Progenitor cell of endocrine pancreas (in vitro differentiated cells): ENCODE measurements around the gene PLCL1. TPM values are rescaled to one million over a fixed set of nuclear protein-coding genes. Genes with fewer than 3 reads are reported as not detected.

Experiments used
- DNase-seq: peaks from one replicate; pipeline ENCODE4 v3.0.0; 2021; ENCODE audit warnings: low spot score; ENCODE audit not compliant: unreplicated experiment
- H3K27ac Mint-ChIP-seq: 2 replicates; pipeline ENCODE4 v1.8.0; 2021; ENCODE audit warnings: mild to moderate bottlenecking, moderate library complexity, mixed read lengths
- H3K27me3 Mint-ChIP-seq: 2 replicates; pipeline ENCODE4 v1.8.0; 2021; ENCODE audit warnings: mixed read lengths
- H3K36me3 Mint-ChIP-seq: 2 replicates; pipeline ENCODE4 v1.8.0; 2022; ENCODE audit warnings: mixed read lengths; ENCODE audit not compliant: insufficient read depth
- H3K4me1 Mint-ChIP-seq: 2 replicates; pipeline ENCODE4 v1.8.0; 2021; ENCODE audit warnings: low read depth, mixed read lengths
- H3K4me3 Mint-ChIP-seq: 2 replicates; pipeline ENCODE4 v1.8.0; 2021; ENCODE audit warnings: low read depth, mild to moderate bottlenecking, moderate library complexity, mixed read lengths
- H3K9me3 Mint-ChIP-seq: 2 replicates; pipeline ENCODE4 v1.8.0; 2021; ENCODE audit warnings: low read depth, mixed read lengths
- CTCF ChIP-seq: fragments of 200-600 bp; sonication (generic); IDR thresholded peaks from one replicate; pipeline ENCODE4 v1.5.0; 2021; ENCODE audit warnings: antibody characterized with exemption, mild to moderate bottlenecking; ENCODE audit not compliant: unreplicated experiment
- total RNA-seq: library from RNA; stranded (reverse); gene quantifications from 2 replicates; pipeline ENCODE4 v1.2.1, GENCODE V29; 2021

Gene PLCL1
- total RNA-seq, 1 donor from 2014 or later, result 48.3 TPM

DNA sequence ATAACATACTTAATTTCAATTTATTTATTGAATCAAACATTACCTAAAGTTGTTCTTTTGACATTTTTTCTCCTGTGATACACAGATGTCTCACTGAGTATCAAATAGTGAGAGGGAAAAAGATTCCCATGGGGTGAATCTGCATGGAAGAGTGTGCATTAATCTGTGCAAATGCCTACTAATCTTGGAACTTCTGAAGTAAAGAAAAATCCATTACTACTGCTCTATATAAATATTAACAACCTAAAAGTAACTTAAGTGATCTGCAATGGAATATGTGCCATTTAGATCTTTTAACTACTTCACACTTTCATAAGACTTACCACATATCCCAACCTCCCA is 125.5 kb downstream of the PLCL1 start:
- Mint-ChIP-seq H3K4me3 (no peak overlapping the region), H3K4me1 (peaks cover 9% of the 10 kb centered on the region), H3K9me3 (no peaks in the 10 kb centered on the region), H3K36me3 (peaks cover 3% of the 10 kb centered on the region), H3K27ac (no peak overlapping the region), H3K27me3 (no peaks in the 10 kb centered on the region)
- TF ChIP-seq CTCF, result no peak
- no peak for DNase-seq

DNA sequence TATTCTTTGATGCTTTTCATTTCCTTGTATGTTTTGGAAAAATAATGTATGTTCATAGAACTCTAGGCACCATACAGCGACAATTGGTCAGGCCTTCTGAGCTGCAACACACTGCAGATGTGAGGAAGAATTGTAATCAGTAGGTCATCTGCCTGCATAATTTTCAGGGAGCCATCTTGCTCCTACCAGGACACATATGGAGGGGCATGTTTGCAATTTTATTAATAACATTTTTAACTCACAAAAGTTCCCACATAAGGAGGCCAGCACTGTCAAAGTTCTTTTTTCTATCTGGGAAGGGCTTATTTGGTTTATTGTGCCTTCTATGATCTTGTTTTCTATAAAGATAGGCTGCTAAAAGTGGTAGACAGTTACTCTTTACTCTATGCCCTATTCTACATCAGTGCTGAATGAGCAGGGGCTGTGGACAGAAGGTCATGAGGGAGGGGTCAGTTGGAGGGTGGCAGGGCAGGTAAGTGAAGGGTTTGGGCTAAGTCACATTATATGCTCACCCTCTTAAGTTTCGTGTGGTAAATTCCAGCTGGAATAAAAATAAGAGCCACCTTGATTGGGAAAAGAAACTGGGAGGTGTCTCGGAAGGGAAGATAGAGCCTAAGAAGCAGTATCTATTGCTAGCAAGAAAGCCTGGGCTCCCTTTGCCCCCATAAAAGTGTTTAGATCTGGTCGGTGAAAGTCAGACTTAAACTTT is 126.3 kb downstream of the PLCL1 start:
- H3K27me3 Mint-ChIP-seq, result no peaks in the 10 kb centered on the region
- H3K36me3 Mint-ChIP-seq, result peaks cover 3% of the 10 kb centered on the region
- no peak for DNase-seq
- H3K4me3 Mint-ChIP-seq, result no peak overlapping the region
- peaks cover 7% of the 10 kb centered on the region for H3K4me1 Mint-ChIP-seq
- H3K27ac Mint-ChIP-seq, result no peak overlapping the region
- no peaks in the 10 kb centered on the region for H3K9me3 Mint-ChIP-seq
- no peak for TF ChIP-seq CTCF

- Mint-ChIP-seq H3K27ac (no peak overlapping the region), H3K4me1 (peaks cover 9% of the 10 kb centered on the region), H3K36me3 (peaks cover 2% of the 10 kb centered on the region), H3K9me3 (no peaks in the 10 kb centered on the region), H3K27me3 (no peaks in the 10 kb centered on the region), H3K4me3 (no peak overlapping the region)
- no peak for TF ChIP-seq CTCF
- DNase-seq, result no peak
These were observed 127.4 kb downstream of the PLCL1 start for GRCh38 chr2:197931661-197932312.

DNA sequence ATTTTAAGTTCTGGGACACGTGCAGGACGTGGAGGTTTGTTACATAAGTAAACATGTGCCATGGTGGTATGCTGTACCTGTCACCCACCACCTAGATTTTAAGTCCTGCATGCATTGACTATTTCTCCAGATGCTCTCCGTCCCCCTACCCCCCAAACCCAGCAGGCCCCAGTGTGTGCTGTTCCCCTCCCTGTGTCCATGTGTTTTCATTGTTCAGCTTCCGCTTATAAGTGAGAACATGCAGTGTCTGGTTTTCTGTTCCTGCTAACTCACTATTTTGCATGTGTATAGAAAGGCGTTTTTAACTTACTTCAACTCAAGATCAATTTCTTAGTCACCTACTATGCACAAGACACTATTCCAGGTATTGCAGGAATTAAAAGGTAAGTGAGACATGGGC is 128.0 kb downstream of the PLCL1 start:
- H3K27ac Mint-ChIP-seq, result no peak overlapping the region
- no peaks in the 10 kb centered on the region for H3K27me3 Mint-ChIP-seq
- TF ChIP-seq CTCF, result no peak
- no peak overlapping the region for H3K4me3 Mint-ChIP-seq
- peaks cover 9% of the 10 kb centered on the region for H3K4me1 Mint-ChIP-seq
- no peaks in the 10 kb centered on the region for H3K9me3 Mint-ChIP-seq
- peaks cover 2% of the 10 kb centered on the region for H3K36me3 Mint-ChIP-seq
- DNase-seq, result no peak

- no peak for TF ChIP-seq CTCF
- H3K4me3 Mint-ChIP-seq, result no peak overlapping the region
- peaks cover 11% of the 10 kb centered on the region for H3K4me1 Mint-ChIP-seq
- H3K27me3 Mint-ChIP-seq, result no peaks in the 10 kb centered on the region
- no peak for DNase-seq
- H3K27ac Mint-ChIP-seq, result no peak overlapping the region
- H3K36me3 Mint-ChIP-seq, result peaks cover 3% of the 10 kb centered on the region
- H3K9me3 Mint-ChIP-seq, result no peaks in the 10 kb centered on the region
These were observed 130.0 kb downstream of the PLCL1 start for GRCh38 chr2:197934261-197934933.
